Fibroblast of mammary gland (primary cell): ENCODE results near the gene SIM1.
A peak's percentile ranks its signal among the peaks of the same experiment; 100 is the strongest.

Experiments
- DNase-seq: peaks from one replicate; pipeline ENCODE4 v3.0.0-alpha.2; 2010; ENCODE audit warnings: low read depth
- H3K4me3 ChIP-seq: 2 replicates; pipeline ENCODE4 v1.5.1; 2011; ENCODE audit warnings: low read depth, mild to moderate bottlenecking, low read length, moderate library complexity; ENCODE audit not compliant: control insufficient read depth
- TF ChIP-seq, protein P1 (sequence below): conservative IDR thresholded peaks from 2 replicates; pipeline ENCODE4 v1.5.1; 2011; ENCODE audit warnings: low read depth, low read length, inconsistent platforms; ENCODE audit not compliant: control insufficient read depth, insufficient read depth

Gene SIM1

GRCh38 chr6:100347901-100348550 lies 116.7 kb downstream of the SIM1 start:
- H3K4me3 ChIP-seq: no peak overlapping the region
- TF ChIP-seq, protein P1, sequence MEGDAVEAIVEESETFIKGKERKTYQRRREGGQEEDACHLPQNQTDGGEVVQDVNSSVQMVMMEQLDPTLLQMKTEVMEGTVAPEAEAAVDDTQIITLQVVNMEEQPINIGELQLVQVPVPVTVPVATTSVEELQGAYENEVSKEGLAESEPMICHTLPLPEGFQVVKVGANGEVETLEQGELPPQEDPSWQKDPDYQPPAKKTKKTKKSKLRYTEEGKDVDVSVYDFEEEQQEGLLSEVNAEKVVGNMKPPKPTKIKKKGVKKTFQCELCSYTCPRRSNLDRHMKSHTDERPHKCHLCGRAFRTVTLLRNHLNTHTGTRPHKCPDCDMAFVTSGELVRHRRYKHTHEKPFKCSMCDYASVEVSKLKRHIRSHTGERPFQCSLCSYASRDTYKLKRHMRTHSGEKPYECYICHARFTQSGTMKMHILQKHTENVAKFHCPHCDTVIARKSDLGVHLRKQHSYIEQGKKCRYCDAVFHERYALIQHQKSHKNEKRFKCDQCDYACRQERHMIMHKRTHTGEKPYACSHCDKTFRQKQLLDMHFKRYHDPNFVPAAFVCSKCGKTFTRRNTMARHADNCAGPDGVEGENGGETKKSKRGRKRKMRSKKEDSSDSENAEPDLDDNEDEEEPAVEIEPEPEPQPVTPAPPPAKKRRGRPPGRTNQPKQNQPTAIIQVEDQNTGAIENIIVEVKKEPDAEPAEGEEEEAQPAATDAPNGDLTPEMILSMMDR: no peak
- DNase-seq: peak; percentile 71

DNA sequence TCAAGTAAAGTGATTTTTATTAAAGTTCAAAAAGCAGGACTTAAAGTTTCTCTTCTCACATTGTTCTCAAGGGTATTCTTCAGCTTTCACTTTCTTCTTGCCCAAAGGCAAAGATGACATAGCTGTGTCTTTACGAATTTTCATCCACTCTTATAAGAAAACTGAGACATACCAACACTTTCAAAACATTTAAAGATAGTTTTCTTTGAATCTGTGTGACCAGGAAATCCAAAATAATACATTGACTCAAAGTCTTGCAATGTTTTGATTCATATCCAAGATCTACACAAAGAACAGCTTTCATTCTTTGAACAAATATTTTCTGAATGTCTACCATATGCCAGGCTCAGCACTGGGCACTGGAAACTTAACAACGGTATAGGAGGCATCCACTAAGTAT lies 117.9 kb downstream of the SIM1 start:
- DNase-seq: peak; percentile 66
- no peak overlapping the region for H3K4me3 ChIP-seq
- TF ChIP-seq, protein P1: no peak

GRCh38 chr6:100346203-100346602 lies 118.5 kb downstream of the SIM1 start:
- no peak overlapping the region for H3K4me3 ChIP-seq
- no peak for DNase-seq
- TF ChIP-seq, protein P1: no peak

- H3K4me3 ChIP-seq: no peak overlapping the region
- TF ChIP-seq, protein P1: no peak
- peak; percentile 83 for DNase-seq
Observed at GRCh38 chr6:100344761-100345160, 120.0 kb downstream of the SIM1 start.

GRCh38 chr6:100344321-100344720 lies 120.4 kb downstream of the SIM1 start:
- TF ChIP-seq, protein P1: no peak
- no peak for DNase-seq
- H3K4me3 ChIP-seq: no peak overlapping the region

GRCh38 chr6:100343316-100344077 lies 121.2 kb downstream of the SIM1 start:
- TF ChIP-seq, protein P1: no peak
- no peak overlapping the region for H3K4me3 ChIP-seq
- DNase-seq: peak; percentile 62
